ENCODE measurements around the gene CCDC33.

GRCh38 chr15:74258456-74259291 lies 22.5 kb downstream of the CCDC33 start:
- TF ChIP-seq CTCF (IDR thresholded peaks at IDR 0.05; ENCODE audit: low read depth, low read length) = no peak
- no peak for TF ChIP-seq EZH2phosphoT487 (IDR thresholded peaks at IDR 0.05; ENCODE audit: low read depth)

All from OCI-LY3 (cell line).